Panc1 (cell line): ENCODE results near the gene RBM19. TPM values are rescaled to one million over a fixed set of nuclear protein-coding genes. Genes with fewer than 3 reads are reported as not detected.
A peak's percentile ranks its signal among the peaks of the same experiment; 100 is the strongest.

Experiments used
- ATAC-seq: fragments of 200-7000 bp; cut with Tn5 transposase; 2 replicates; pipeline ENCODE4 v1.9.1; 2020; ENCODE audit warnings: mild to moderate bottlenecking, moderate library complexity
- BruUV-seq: library from RNA; stranded (reverse); fragments of 400-500 nt; replicated peaks from 2 replicates; lab custom pipeline; 2021; lab: Mats Ljungman, UMichigan
- CTCF ChIA-PET: fragments of 300-600 bp; sonication (Branson Sonifier 250); formaldehyde crosslinking; loops from one replicate; lab custom pipeline; 2022; ENCODE audit warnings: antibody characterized with exemption; lab: Charles Lee
- POLR2A ChIA-PET: fragments of 300-600 bp; sonication (Branson Sonifier 250); formaldehyde crosslinking; loops from one replicate; lab custom pipeline; 2022; ENCODE audit warnings: antibody characterized with exemption; lab: Charles Lee
- DNase-seq: peaks from one replicate; pipeline ENCODE4 v3.0.0-alpha.2; 2010; ENCODE audit warnings: low read depth, low spot score
- H3K27ac ChIP-seq: 2 replicates; pipeline ENCODE4 v1.5.1; 2011; ENCODE audit warnings: mild to moderate bottlenecking, low read length, inconsistent platforms
- H3K27me3 ChIP-seq: fragments of 200-500 bp; sonication (Bioruptor generic); 2 replicates; pipeline ENCODE4 v1.6.0; 2014; ENCODE audit warnings: low read length, inconsistent platforms; ENCODE audit not compliant: control insufficient read depth, insufficient read depth
- H3K36me3 ChIP-seq: fragments of 200-500 bp; sonication (Bioruptor generic); 2 replicates; pipeline ENCODE4 v1.5.1; 2014; ENCODE audit warnings: inconsistent platforms, mild to moderate bottlenecking, low read length, moderate library complexity; ENCODE audit not compliant: control insufficient read depth, insufficient read depth
- H3K4me1 ChIP-seq: 2 replicates; pipeline ENCODE4 v1.5.1; 2011; ENCODE audit warnings: inconsistent platforms, mild to moderate bottlenecking, low read length, moderate library complexity; ENCODE audit not compliant: control insufficient read depth, insufficient read depth
- H3K4me3 ChIP-seq, 2 experiments: 2 replicates each; pipeline ENCODE4 v1.5.1; 2011 to 2012; ENCODE audit warnings: low read depth in 2 of 2, low read length in 2 of 2, mild to moderate bottlenecking in 2 of 2, inconsistent platforms in 1 of 2, moderate library complexity in 1 of 2
- H3K9me3 ChIP-seq: fragments of 200-500 bp; sonication (Bioruptor generic); 2 replicates; pipeline ENCODE4 v1.5.1; 2014; ENCODE audit warnings: low read depth, mild to moderate bottlenecking, inconsistent platforms, low read length, moderate library complexity; ENCODE audit not compliant: control insufficient read depth, insufficient read depth
- CTCF ChIP-seq: fragments of 450-650 bp; IDR thresholded peaks from 2 replicates; pipeline ENCODE4 v1.5.1; 2017; ENCODE audit warnings: mild to moderate bottlenecking
- POLR2AphosphoS5 ChIP-seq: IDR thresholded peaks from 2 replicates; pipeline ENCODE4 v1.6.1; 2012; ENCODE audit warnings: mild to moderate bottlenecking, low read depth, low read length, moderate library complexity
- REST ChIP-seq, 2 experiments: IDR thresholded peaks; 2 replicates each; pipeline ENCODE4 v1.6.1; 2011 to 2012; ENCODE audit warnings: low read depth in 2 of 2, control low read depth in 1 of 2, low read length in 1 of 2, mild to moderate bottlenecking in 1 of 2, moderate library complexity in 1 of 2; ENCODE audit not compliant: insufficient read depth in 1 of 2
- SIN3A ChIP-seq: IDR thresholded peaks from 2 replicates; pipeline ENCODE4 v1.6.1; 2012; ENCODE audit warnings: low read depth, mild to moderate bottlenecking, low read length, moderate library complexity, borderline replicate concordance; ENCODE audit not compliant: insufficient read depth
- TCF7L2 ChIP-seq: IDR thresholded peaks from 2 replicates; pipeline ENCODE4 v1.6.1; 2011; ENCODE audit warnings: mild to moderate bottlenecking, low read depth, low read length, inconsistent platforms
- in situ Hi-C: cut with HindIII; loops from 2 replicates; pipeline ENCODE4 v1.10.0; 2016; ENCODE audit warnings: low sequenced_read_pairs, low pct_unique_long_range_greater_than_20kb
- intact Hi-C: fragments of 100-400 bp; cut with micrococcal nuclease; formaldehyde crosslinking; loops from one replicate; pipeline ENCODE4 v1.10.0; 2022; ENCODE audit not compliant: unreplicated experiment
- total RNA-seq: library from RNA; stranded (reverse); gene quantifications from one replicate; pipeline ENCODE4 v1.2.1, GENCODE V29; 2021; ENCODE audit not compliant: unreplicated experiment

Gene RBM19
- total RNA-seq, 1 experiment from 2014 or later: 44.8 TPM

DNA sequence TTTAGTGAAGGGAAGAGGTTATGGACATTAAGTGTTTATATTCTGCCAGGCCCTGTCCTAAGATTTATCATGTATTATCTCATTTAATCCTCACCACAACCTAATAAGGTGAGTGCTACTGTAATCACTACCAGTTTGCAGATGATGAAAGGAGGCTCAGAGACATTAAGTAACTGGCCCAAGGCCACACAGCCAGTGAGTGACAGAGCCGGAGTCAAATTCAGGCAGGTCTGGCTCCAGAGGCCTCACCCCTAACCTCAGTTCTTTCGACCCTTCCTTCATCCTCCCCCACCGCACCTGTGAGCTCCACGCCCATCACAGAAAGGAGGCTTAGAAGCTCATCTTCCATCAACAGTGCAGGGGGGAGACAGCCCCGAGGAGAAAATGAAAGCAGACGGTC is 197.3 kb downstream of the RBM19 start:
- CTCF ChIA-PET: no interaction called here
- Histone ChIP-seq H3K9me3 (no peaks in the 10 kb centered on the region), H3K4me3 (no peak overlapping the region), H3K4me1 (no peaks in the 10 kb centered on the region), H3K27ac (no peak overlapping the region), H3K27me3 (no peaks in the 10 kb centered on the region), H3K36me3 (no peaks in the 10 kb centered on the region)
- TF ChIP-seq POLR2AphosphoS5 (no peak), SIN3A (no peak), REST (IDR thresholded peaks at IDR 0.05; ENCODE audit: insufficient read depth in 1 of 2, low read depth in 2 of 2, low read length in 1 of 2) (no peak), TCF7L2 (no peak), CTCF (no peak)
- ATAC-seq (no peak), DNase-seq (no peak)
- in situ Hi-C loops (no loop called here), intact Hi-C loops (no loop called here)
- POLR2A ChIA-PET: no interaction called here
- no TSS peak for BruUV-seq

GRCh38 chr12:113766879-113767878 is 198.9 kb downstream of the RBM19 start:
- Histone ChIP-seq H3K27me3 (no peaks in the 10 kb centered on the region), H3K9me3 (no peaks in the 10 kb centered on the region), H3K4me1 (no peaks in the 10 kb centered on the region), H3K36me3 (no peaks in the 10 kb centered on the region), H3K4me3 (no peak overlapping the region), H3K27ac (no peak overlapping the region)
- in situ Hi-C loops (no loop called here), intact Hi-C loops (loop anchor here (1.0 kb wide), 1 partner anchor 20 kb away; no protein-coding TSS in a partner anchor)
- POLR2A ChIA-PET: no interaction called here
- no TSS peak for BruUV-seq
- TF ChIP-seq CTCF (no peak), TCF7L2 (no peak), POLR2AphosphoS5 (no peak), SIN3A (no peak), REST (IDR thresholded peaks at IDR 0.05; ENCODE audit: insufficient read depth in 1 of 2, low read depth in 2 of 2, low read length in 1 of 2) (no peak)
- DNase-seq: no peak
- peak; percentile 77 for ATAC-seq
- CTCF ChIA-PET: interaction anchor here (0.5 to 0.6 kb wide), 2 partner anchors 54 to 72 kb away, joined by 3 to 6 read pairs; no protein-coding TSS in a partner anchor
